GM21390 (cell line): ENCODE data around the gene LRIT1.

Experiments used
- ATAC-seq: cut with Tn5 transposase; IDR thresholded peaks from one replicate; pipeline ENCODE4 v1.9.1; 2021; ENCODE audit not compliant: unreplicated experiment

Gene LRIT1

DNA sequence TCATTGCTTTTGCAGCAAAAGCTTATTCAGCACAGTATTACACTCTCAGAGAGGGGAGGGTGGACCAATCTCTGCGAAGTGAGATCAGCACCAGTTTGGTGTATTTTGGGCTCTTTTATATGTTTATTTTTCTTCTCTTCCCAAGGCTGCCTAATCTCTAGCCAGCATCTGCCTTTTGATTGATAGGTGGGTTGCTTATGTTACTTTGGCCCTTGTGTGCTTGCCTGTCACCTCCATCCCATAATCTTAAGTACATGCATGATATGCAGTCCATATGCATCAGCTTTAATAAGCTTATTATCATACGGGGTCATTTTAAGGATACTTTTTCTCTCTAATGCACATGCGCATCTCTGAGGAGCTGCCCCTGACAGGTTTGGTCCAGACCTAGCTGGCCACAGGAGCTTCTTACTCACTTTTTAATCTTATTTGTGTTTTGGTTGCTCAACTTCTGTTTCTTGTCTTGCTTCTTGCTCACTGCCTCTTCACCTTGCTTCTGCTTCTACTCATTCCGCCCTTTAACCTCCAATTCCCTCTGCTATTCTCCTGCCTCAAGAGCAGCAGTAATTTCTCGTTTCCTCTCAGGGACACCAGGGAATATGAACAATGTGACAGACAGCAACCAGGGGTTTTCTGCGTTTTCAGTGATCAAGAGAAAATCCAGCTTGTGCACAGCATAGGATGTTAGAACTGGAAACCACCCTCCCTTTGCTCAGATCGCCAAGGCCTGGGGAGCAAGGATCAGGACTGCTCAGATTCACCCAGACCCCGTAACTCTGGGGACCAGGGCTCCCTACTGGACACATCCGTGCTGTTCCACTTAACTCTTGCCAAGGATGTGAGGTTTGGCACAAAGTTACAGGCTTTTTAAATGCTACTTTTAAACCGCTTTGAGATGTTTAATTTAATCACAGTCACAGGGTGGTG lies 13.5 kb upstream of the LRIT1 start:
- ATAC-seq = no peak

DNA sequence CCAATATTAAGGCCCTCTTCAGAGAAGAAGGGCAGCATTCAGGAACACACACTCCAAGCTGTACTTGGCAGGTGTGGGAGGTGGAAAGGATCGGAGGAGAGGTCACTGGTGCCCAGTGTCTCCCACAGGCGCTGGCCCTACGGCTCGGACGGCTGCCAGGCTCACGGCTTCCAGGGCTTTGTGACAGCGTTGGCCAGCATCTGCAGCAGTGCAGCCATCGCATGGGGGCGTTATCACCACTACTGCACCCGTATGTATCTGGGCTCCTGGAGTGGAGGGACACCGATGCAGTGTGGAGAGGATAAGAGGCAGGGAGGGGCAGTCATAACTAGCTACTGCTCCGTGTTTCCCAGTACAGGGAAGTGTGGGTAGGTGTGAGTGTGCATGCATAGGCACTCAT lies 7.4 kb upstream of the LRIT1 start:
- ATAC-seq = no peak

DNA sequence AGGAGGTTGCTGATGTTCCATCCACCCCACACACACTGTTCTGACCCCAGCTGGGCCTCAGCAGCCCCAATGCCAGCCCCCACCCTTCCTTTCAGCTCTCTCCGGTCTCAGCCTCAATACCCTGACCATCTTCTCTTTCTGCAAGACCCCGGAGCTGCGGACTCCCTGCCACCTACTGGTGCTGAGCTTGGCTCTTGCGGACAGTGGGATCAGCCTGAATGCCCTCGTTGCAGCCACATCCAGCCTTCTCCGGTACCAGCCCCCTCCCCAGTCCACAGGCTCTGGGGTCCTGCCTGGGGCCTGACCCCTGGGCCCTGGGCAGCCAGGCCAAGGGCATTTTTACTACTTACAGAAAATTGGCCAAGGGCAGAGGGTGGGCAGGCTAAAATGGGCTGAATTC lies 6.2 kb upstream of the LRIT1 start:
- ATAC-seq = no peak

GRCh38 chr10:84244651-84245270 lies 3.4 kb upstream of the LRIT1 start, which contains the start of gene RGR:
RGR (plus strand) TSS chr10:84245053; CDS start chr10:84245091, 38 bp downstream.
- ATAC-seq = no peak

DNA sequence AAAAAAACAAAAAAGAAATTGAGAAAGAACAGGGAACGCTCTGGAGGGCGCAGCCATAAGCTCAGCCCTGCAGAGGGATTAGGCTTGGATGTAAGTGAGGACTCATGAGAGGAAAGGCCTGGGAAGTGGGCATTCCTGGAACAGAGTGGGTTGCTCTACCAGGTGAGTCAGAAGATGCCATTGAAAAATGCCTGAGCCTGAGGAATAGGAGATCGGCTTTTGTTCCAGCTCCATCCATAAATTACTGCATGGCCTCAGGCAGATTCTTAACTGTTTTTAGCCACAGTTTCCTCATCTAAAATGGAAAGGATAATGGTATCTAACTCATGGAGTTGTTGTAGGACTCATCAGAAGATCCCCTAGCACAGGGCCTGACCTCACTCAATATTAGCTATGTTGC lies 2.4 kb upstream of the LRIT1 start:
- ATAC-seq = no peak

DNA sequence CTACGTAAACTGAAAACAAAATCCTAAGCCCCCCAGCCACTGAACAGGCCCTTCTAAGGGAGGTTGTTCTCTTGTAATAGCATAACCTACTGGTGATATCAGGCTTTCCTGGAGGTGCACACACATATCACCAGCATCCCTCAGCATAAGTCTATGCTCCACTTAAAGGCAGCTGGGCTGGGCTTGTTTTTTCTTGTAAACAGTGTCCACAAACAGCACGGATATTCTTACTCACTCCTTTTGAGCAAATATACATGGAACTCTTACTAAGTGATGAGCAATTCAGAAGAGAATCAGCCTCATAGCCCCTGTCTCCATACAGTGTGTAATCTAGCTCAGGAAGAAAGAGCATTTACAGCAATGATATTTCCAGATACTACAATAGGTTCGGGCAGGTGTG lies 2.4 kb downstream of the LRIT1 start:
- no peak for ATAC-seq

GRCh38 chr10:84237199-84238051 lies 3.9 kb downstream of the LRIT1 start:
- ATAC-seq = no peak

GRCh38 chr10:84236807-84237198 lies 4.5 kb downstream of the LRIT1 start:
- no peak for ATAC-seq

DNA sequence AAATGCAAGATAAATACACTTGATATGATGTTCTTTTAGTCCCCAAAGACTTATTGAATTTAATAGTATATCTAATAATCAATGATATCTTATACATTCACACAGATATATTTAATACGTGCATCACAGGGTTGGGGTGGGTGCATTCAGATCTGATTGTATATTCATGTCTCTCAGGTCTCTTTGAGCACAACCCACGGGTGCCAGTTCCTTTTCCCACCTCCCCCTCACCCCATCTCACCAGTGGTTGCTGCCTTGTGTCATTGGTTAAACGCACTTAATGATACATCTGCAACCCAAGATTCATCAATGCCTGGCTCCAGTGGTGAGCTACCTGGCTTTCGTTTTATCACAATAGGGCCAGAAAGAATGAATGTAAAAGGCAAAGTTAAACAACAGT lies 6.2 kb downstream of the LRIT1 start:
- ATAC-seq = no peak

DNA sequence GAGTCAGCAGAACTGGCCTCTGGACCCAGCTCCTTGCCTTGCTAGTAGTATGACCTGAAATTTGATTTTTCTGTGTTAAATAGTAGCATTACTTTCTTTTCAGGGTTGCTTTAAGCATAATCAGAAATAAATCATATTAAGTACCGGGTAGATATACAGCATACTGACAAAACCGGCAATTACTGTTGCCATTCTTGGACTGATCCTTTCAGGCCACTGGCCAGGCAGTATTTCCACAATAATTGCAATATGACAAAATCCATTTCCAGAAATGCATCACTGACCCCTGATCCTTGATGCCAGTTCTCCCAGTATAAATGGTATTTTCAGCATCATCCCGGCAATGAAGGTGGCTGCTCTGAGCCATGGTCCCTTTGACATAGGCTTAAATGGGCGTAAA lies 6.9 kb downstream of the LRIT1 start:
- no peak for ATAC-seq

- no peak for ATAC-seq
Observed at GRCh38 chr10:84233940-84234339, 7.4 kb downstream of the LRIT1 start.

GRCh38 chr10:84232376-84232775 lies 9.0 kb downstream of the LRIT1 start:
- no peak for ATAC-seq

- no peak for ATAC-seq
Observed at GRCh38 chr10:84230359-84230758, 11.0 kb downstream of the LRIT1 start.

GRCh38 chr10:84227810-84228209 lies 13.5 kb downstream of the LRIT1 start:
- ATAC-seq = no peak

DNA sequence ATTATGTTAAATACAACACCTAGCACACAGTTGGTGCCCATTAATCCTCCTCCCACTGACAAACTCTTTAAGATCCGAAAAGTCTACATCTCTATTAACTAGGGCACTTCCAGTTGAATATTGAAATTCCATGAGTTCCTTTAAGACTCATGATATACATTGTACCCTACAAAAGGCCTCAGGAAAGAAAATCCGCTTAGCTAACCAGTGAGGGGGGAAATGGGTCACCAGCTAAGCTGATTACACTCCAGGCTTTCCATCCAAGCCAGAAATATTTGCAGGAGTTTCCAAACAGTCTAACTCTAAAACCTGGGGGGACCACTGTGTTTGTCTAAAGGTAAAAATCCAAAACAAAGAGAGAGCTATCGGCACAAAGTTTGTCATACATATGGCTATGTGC lies 14.7 kb downstream of the LRIT1 start:
- no peak for ATAC-seq

GRCh38 chr10:84225427-84226173 lies 15.7 kb downstream of the LRIT1 start, which contains the start of gene LRIT2:
LRIT2 (minus strand) TSS chr10:84225544; CDS start chr10:84225520, 24 bp downstream.
- ATAC-seq = no peak

GRCh38 chr10:84224411-84225028 lies 16.8 kb downstream of the LRIT1 start:
- ATAC-seq = no peak

- ATAC-seq = no peak
Observed at GRCh38 chr10:84221916-84222315, 19.4 kb downstream of the LRIT1 start.

DNA sequence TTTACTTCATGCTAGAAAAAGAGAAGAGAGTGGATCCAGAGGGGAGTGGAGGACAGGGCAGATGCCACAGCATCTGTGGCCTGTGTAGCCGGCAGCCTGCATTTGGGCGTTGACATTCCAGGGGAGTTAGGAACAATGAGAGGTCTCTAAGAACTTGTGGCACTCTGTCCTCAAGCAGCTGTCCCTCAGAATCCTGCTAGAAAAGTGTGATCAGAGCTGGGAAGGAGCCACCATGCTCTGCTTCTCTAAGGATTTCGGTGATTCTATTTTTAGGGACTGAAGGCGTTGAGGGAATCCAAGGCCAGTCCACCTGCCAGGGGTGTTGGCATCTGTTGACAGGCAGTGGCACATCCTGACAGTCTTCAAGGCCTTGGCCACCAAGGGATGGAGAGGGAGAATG lies 23.6 kb downstream of the LRIT1 start:
- no peak for ATAC-seq

- no peak for ATAC-seq
Observed at GRCh38 chr10:84216834-84217233, 24.5 kb downstream of the LRIT1 start.
